Natural killer cell (primary cell): Measurements from ENCODE around the gene MMP15. TPM values are rescaled to one million over a fixed set of nuclear protein-coding genes. Genes with fewer than 3 reads are reported as not detected.

Experiments used
- ATAC-seq, 3 donors: fragments of 150-1000 bp in 2 of 3; fragments of 200-7000 bp in 1 of 3; cut with Tn5 transposase; 1 replicate in 1 of 3; 2 replicates in 2 of 3; pipeline ENCODE4 v1.10.0; 2021; ENCODE audit warnings: mild to moderate bottlenecking in 2 of 3, moderate library complexity in 2 of 3
- DNase-seq, 2 donors: peaks; one replicate each; pipeline versions ENCODE4 v3.0.0 to v3.0.0-alpha.2; 2013 to 2021; ENCODE audit warnings: mixed read lengths in 1 of 2
- H3K27ac ChIP-seq: one replicate; pipeline ENCODE4 v1.5.1; 2013; ENCODE audit warnings: mild to moderate bottlenecking, low read length
- H3K27me3 ChIP-seq: one replicate; pipeline ENCODE4 v1.6.1; 2013; ENCODE audit warnings: low read length; ENCODE audit not compliant: control insufficient read depth, insufficient read depth
- H3K36me3 ChIP-seq: one replicate; pipeline ENCODE4 v1.6.1; 2013; ENCODE audit warnings: low read length; ENCODE audit not compliant: control insufficient read depth, insufficient read depth
- H3K4me1 ChIP-seq: one replicate; pipeline ENCODE4 v1.6.1; 2013; ENCODE audit warnings: low read length; ENCODE audit not compliant: control insufficient read depth, insufficient read depth
- H3K4me3 ChIP-seq: one replicate; pipeline ENCODE4 v1.5.1; 2013; ENCODE audit warnings: low read length
- H3K9me3 ChIP-seq: one replicate; pipeline ENCODE4 v1.6.1; 2013; ENCODE audit warnings: low read length; ENCODE audit not compliant: control insufficient read depth, insufficient read depth
- H3K27ac Mint-ChIP-seq, 2 donors: one replicate each; pipeline ENCODE4 v1.8.0; 2022; ENCODE audit warnings: mild to moderate bottlenecking in 2 of 2, mixed read lengths in 2 of 2, moderate library complexity in 1 of 2
- H3K27me3 Mint-ChIP-seq, 2 donors: one replicate each; pipeline ENCODE4 v1.8.0; 2022; ENCODE audit warnings: low read depth in 2 of 2, mixed read lengths in 2 of 2
- H3K36me3 Mint-ChIP-seq: one replicate; pipeline ENCODE4 v1.8.0; 2022; ENCODE audit warnings: mixed read lengths
- H3K4me1 Mint-ChIP-seq, 2 donors: one replicate each; pipeline ENCODE4 v1.8.0; 2022; ENCODE audit warnings: mixed read lengths in 2 of 2
- H3K4me3 Mint-ChIP-seq: one replicate; pipeline ENCODE4 v1.8.0; 2022; ENCODE audit warnings: mild to moderate bottlenecking, moderate library complexity, mixed read lengths
- H3K9me3 Mint-ChIP-seq, 2 donors: one replicate each; pipeline ENCODE4 v1.8.0; 2022; ENCODE audit warnings: mixed read lengths in 2 of 2
- CTCF ChIP-seq: fragments of 200-600 bp; IDR thresholded peaks from one replicate; pipeline ENCODE4 v1.8.0; 2022; ENCODE audit warnings: antibody characterized with exemption
- WGBS: methylation state at CpG from one replicate; pipeline ENCODE4 v1.1.7; 2013; ENCODE audit warnings: missing lambda C conversion rate; ENCODE audit not compliant: insufficient coverage; 5-methylcytosine and 5-hydroxymethylcytosine counted together
- intact Hi-C: fragments of 100-400 bp; cut with micrococcal nuclease; formaldehyde crosslinking; loops from one replicate; pipeline ENCODE4 v1.14.2; 2022
- total RNA-seq, 4 donors: library from RNA; stranded (reverse); fragments of 120-200 nt in 1 of 4; gene quantifications; one replicate each; pipeline versions ENCODE4 v1.2.3 to v1.2.4, GENCODE V29; 2013 to 2022

Gene MMP15
- total RNA-seq, 3 donors from 2014 or later (not counting 1 experiment from before 2014, with no cell fraction given) = 0.23 to 0.27 (median 0.24) TPM

GRCh38 chr16:58040945-58041627 lies 15.5 kb downstream of the MMP15 start:
- H3K27me3 Mint-ChIP-seq = no peaks in the 10 kb centered on the region
- intact Hi-C loops = no loop called here
- no peaks in the 10 kb centered on the region for H3K36me3 ChIP-seq
- H3K27ac ChIP-seq = no peak overlapping the region
- no peaks in the 10 kb centered on the region for H3K36me3 Mint-ChIP-seq
- H3K27ac Mint-ChIP-seq = no peak overlapping the region
- TF ChIP-seq CTCF = no peak
- H3K4me1 Mint-ChIP-seq = no peaks in the 10 kb centered on the region
- H3K9me3 ChIP-seq = no peaks in the 10 kb centered on the region
- no peaks in the 10 kb centered on the region for H3K9me3 Mint-ChIP-seq
- H3K4me1 ChIP-seq = no peaks in the 10 kb centered on the region
- ATAC-seq (no peak), DNase-seq (no peak)
- H3K4me3 ChIP-seq = no peak overlapping the region
- H3K4me3 Mint-ChIP-seq = no peak overlapping the region
- H3K27me3 ChIP-seq = no peaks in the 10 kb centered on the region
- 79% methylated on average over 14 of the region's 14 CpGs for WGBS

GRCh38 chr16:58041628-58041955 lies 16.0 kb downstream of the MMP15 start:
- ATAC-seq (no peak), DNase-seq (no peak)
- Mint-ChIP-seq H3K9me3 (no peaks in the 10 kb centered on the region), H3K27ac (no peak overlapping the region), H3K36me3 (no peaks in the 10 kb centered on the region), H3K27me3 (no peaks in the 10 kb centered on the region), H3K4me1 (no peaks in the 10 kb centered on the region), H3K4me3 (no peak overlapping the region)
- Histone ChIP-seq H3K27me3 (no peaks in the 10 kb centered on the region), H3K9me3 (no peaks in the 10 kb centered on the region), H3K27ac (no peak overlapping the region), H3K4me3 (no peak overlapping the region), H3K36me3 (no peaks in the 10 kb centered on the region), H3K4me1 (no peaks in the 10 kb centered on the region)
- no peak for TF ChIP-seq CTCF
- WGBS = 94% methylated on average over 18 of the region's 18 CpGs
- intact Hi-C loops = no loop called here

GRCh38 chr16:58042001-58042885 lies 16.7 kb downstream of the MMP15 start:
- H3K4me1 Mint-ChIP-seq = no peaks in the 10 kb centered on the region
- no peak for ATAC-seq
- no peaks in the 10 kb centered on the region for H3K36me3 Mint-ChIP-seq
- Histone ChIP-seq H3K4me3 (no peak overlapping the region), H3K27ac (no peak overlapping the region), H3K27me3 (no peaks in the 10 kb centered on the region), H3K9me3 (no peaks in the 10 kb centered on the region), H3K4me1 (no peaks in the 10 kb centered on the region), H3K36me3 (no peaks in the 10 kb centered on the region)
- no peak for TF ChIP-seq CTCF
- H3K27me3 Mint-ChIP-seq = no peaks in the 10 kb centered on the region
- no peaks in the 10 kb centered on the region for H3K9me3 Mint-ChIP-seq
- intact Hi-C loops = no loop called here
- H3K27ac Mint-ChIP-seq = no peak overlapping the region
- 92% methylated on average over 22 of the region's 22 CpGs for WGBS
- H3K4me3 Mint-ChIP-seq = no peak overlapping the region
- no peak for DNase-seq
